HG02610 (cell line): Measurements from ENCODE around the gene HDAC7.

ENCODE experiments used
- ATAC-seq: cut with Tn5 transposase; IDR thresholded peaks from one replicate; pipeline ENCODE4 v1.9.1; 2021; ENCODE audit warnings: mild to moderate bottlenecking, moderate library complexity; ENCODE audit not compliant: unreplicated experiment

HDAC7 gene

GRCh38 chr12:47750916-47751470, 68.7 kb downstream of the HDAC7 start:
- ATAC-seq = no peak

- no peak for ATAC-seq
These were observed 69.4 kb downstream of the HDAC7 start for GRCh38 chr12:47750229-47750798.

- ATAC-seq = no peak
These were observed 70.8 kb downstream of the HDAC7 start for GRCh38 chr12:47748899-47749298.

GRCh38 chr12:47748507-47748828, 71.2 kb downstream of the HDAC7 start:
- ATAC-seq = no peak

- ATAC-seq = no peak
These were observed 71.9 kb downstream of the HDAC7 start for GRCh38 chr12:47747596-47748506.

GRCh38 chr12:47747126-47747525, 72.6 kb downstream of the HDAC7 start:
- ATAC-seq = no peak

GRCh38 chr12:47746523-47746922, 73.2 kb downstream of the HDAC7 start:
- no peak for ATAC-seq

- ATAC-seq = no peak
These were observed 73.6 kb downstream of the HDAC7 start for GRCh38 chr12:47746073-47746472.

GRCh38 chr12:47745485-47746041, 74.1 kb downstream of the HDAC7 start:
- no peak for ATAC-seq

GRCh38 chr12:47744778-47745436, 74.8 kb downstream of the HDAC7 start:
- no peak for ATAC-seq

GRCh38 chr12:47744005-47744651, 75.6 kb downstream of the HDAC7 start:
- ATAC-seq = no peak

- no peak for ATAC-seq
These were observed 76.3 kb downstream of the HDAC7 start for GRCh38 chr12:47743311-47743860.

GRCh38 chr12:47742253-47742825, 77.4 kb downstream of the HDAC7 start:
- ATAC-seq = no peak

- ATAC-seq = no peak
These were observed 78.4 kb downstream of the HDAC7 start for GRCh38 chr12:47741340-47741703.

- ATAC-seq = no peak
These were observed 78.9 kb downstream of the HDAC7 start for GRCh38 chr12:47740606-47741339.

- peak; percentile 65 for ATAC-seq
These were observed 79.7 kb downstream of the HDAC7 start for GRCh38 chr12:47739979-47740378.

- no peak for ATAC-seq
These were observed 80.4 kb downstream of the HDAC7 start for GRCh38 chr12:47739297-47739696.

- no peak for ATAC-seq
These were observed 81.6 kb downstream of the HDAC7 start for GRCh38 chr12:47737936-47738594.
